Endometrial microvascular endothelial cells (primary cell): ENCODE data around the gene ACYP1. TPM values are rescaled to one million over a fixed set of nuclear protein-coding genes. Genes with fewer than 3 reads are reported as not detected.

Experiments
- in situ Hi-C: cut with HindIII; loops from 2 replicates; pipeline ENCODE4 v1.10.0; 2017; ENCODE audit warnings: low sequenced_read_pairs, low pct_unique_long_range_greater_than_20kb; ENCODE audit errors: inconsistent ontology term
- total RNA-seq: library from RNA; depleted of rRNA; stranded (reverse); fragments of >200 nt; gene quantifications from one replicate; pipeline ENCODE4 v1.2.3, GENCODE V29; 2015; ENCODE audit errors: inconsistent ontology term

Gene ACYP1
- total RNA-seq, 1 donor from 2014 or later, result 26.0 TPM

GRCh38 chr14:75046275-75046674 lies 17.5 kb downstream of the ACYP1 start:
- in situ Hi-C loops, result no loop called here

- in situ Hi-C loops, result no loop called here
Measured at GRCh38 chr14:75044752-75045151, 19.1 kb downstream of the ACYP1 start.

GRCh38 chr14:75044322-75044721 lies 19.5 kb downstream of the ACYP1 start:
- in situ Hi-C loops, result no loop called here

GRCh38 chr14:75042035-75042434 lies 21.8 kb downstream of the ACYP1 start:
- in situ Hi-C loops, result no loop called here

- in situ Hi-C loops, result no loop called here
Measured at GRCh38 chr14:75041613-75042012, 22.2 kb downstream of the ACYP1 start.

- in situ Hi-C loops, result no loop called here
Measured at GRCh38 chr14:75040959-75041358, 22.9 kb downstream of the ACYP1 start.

GRCh38 chr14:75040507-75040906 lies 23.3 kb downstream of the ACYP1 start:
- in situ Hi-C loops, result no loop called here

GRCh38 chr14:75032939-75033338 lies 30.9 kb downstream of the ACYP1 start:
- in situ Hi-C loops, result no loop called here

GRCh38 chr14:75030147-75030546 lies 33.7 kb downstream of the ACYP1 start:
- in situ Hi-C loops, result no loop called here

- in situ Hi-C loops, result no loop called here
Measured at GRCh38 chr14:75025876-75026275, 37.9 kb downstream of the ACYP1 start.

- in situ Hi-C loops, result no loop called here
Measured at GRCh38 chr14:75025082-75025481, 38.7 kb downstream of the ACYP1 start.

GRCh38 chr14:75023108-75023507 lies 40.7 kb downstream of the ACYP1 start:
- in situ Hi-C loops, result no loop called here

- in situ Hi-C loops, result no loop called here
Measured at GRCh38 chr14:75022655-75023054, 41.2 kb downstream of the ACYP1 start.

- in situ Hi-C loops, result no loop called here
Measured at GRCh38 chr14:75018694-75019093, 45.1 kb downstream of the ACYP1 start.

GRCh38 chr14:75016815-75017214 lies 47.0 kb downstream of the ACYP1 start:
- in situ Hi-C loops, result no loop called here

- in situ Hi-C loops, result no loop called here
Measured at GRCh38 chr14:75015496-75015895, 48.3 kb downstream of the ACYP1 start.

- in situ Hi-C loops, result no loop called here
Measured at GRCh38 chr14:75013290-75013689, 50.5 kb downstream of the ACYP1 start.

GRCh38 chr14:75011356-75011994 lies 52.3 kb downstream of the ACYP1 start:
- in situ Hi-C loops, result no loop called here

GRCh38 chr14:75010472-75011093 lies 53.2 kb downstream of the ACYP1 start:
- in situ Hi-C loops, result no loop called here

GRCh38 chr14:75009176-75009575 lies 54.6 kb downstream of the ACYP1 start:
- in situ Hi-C loops, result no loop called here

- in situ Hi-C loops, result no loop called here
Measured at GRCh38 chr14:75005357-75005756, 58.5 kb downstream of the ACYP1 start.
